ENCODE results near the gene UCK1. TPM values are rescaled to one million over a fixed set of nuclear protein-coding genes. Genes with fewer than 3 reads are reported as not detected.

Gene UCK1
- total RNA-seq, 1 donor from 2014 or later: 30.7 TPM

- peaks cover 78% of the 10 kb centered on the region for H4K20me1 ChIP-seq (ENCODE audit: low read depth)
- peaks cover 16% of the 10 kb centered on the region for H3K36me3 ChIP-seq
- H3K9me3 Mint-ChIP-seq: no peaks in the 10 kb centered on the region
- peaks cover 20% of the 10 kb centered on the region for H3K27me3 Mint-ChIP-seq (ENCODE audit: insufficient read depth, low read depth)
- H3K27ac ChIP-seq: no peak overlapping the region
- peaks cover 6% of the 10 kb centered on the region for H3F3A ChIP-seq (ENCODE audit: low read depth)
- no peaks in the 10 kb centered on the region for H3K27me3 ChIP-seq
- H3K4me1 Mint-ChIP-seq: no peaks in the 10 kb centered on the region
- H3K9me3 ChIP-seq (ENCODE audit: low read depth): no peaks in the 10 kb centered on the region
- no peak overlapping the region for H3K9ac ChIP-seq
- H2AFZ ChIP-seq (replicated peaks): no peak overlapping the region
- TF ChIP-seq EZH2 (IDR thresholded peaks at IDR 0.05): no peak
- H3K4me2 ChIP-seq: no peak overlapping the region
- H3K79me2 ChIP-seq (ENCODE audit: low read depth): peaks cover 31% of the 10 kb centered on the region
- H3K27ac Mint-ChIP-seq: no peak overlapping the region
- no peaks in the 10 kb centered on the region for H3K4me1 ChIP-seq
- peaks cover 51% of the 10 kb centered on the region for H3K36me3 Mint-ChIP-seq
- no peak for DNase-seq (ENCODE audit: low spot score)
- H3K4me3 ChIP-seq: no peak overlapping the region
- no peak overlapping the region for H3K4me3 Mint-ChIP-seq
Measured at GRCh38 chr9:131482343-131483006, 48.6 kb downstream of the UCK1 start.

- peaks cover 80% of the 10 kb centered on the region for H4K20me1 ChIP-seq (ENCODE audit: low read depth)
- no peaks in the 10 kb centered on the region for H3K9me3 ChIP-seq (ENCODE audit: low read depth)
- H3K4me3 ChIP-seq: no peak overlapping the region
- H3K4me2 ChIP-seq: no peak overlapping the region
- no peak overlapping the region for H3K9ac ChIP-seq
- no peak overlapping the region for H3K4me3 Mint-ChIP-seq
- no peak for TF ChIP-seq CTCF (IDR thresholded peaks at IDR 0.05)
- no peak for TF ChIP-seq EZH2phosphoT487 (IDR thresholded peaks at IDR 0.05)
- no peak for TF ChIP-seq EZH2 (IDR thresholded peaks at IDR 0.05)
- H3K27ac Mint-ChIP-seq: no peak overlapping the region
- no peaks in the 10 kb centered on the region for H3K4me1 Mint-ChIP-seq
- H3K27ac ChIP-seq: no peak overlapping the region
- no peak for DNase-seq (ENCODE audit: low spot score)
- H3K27me3 ChIP-seq: no peaks in the 10 kb centered on the region
- no peaks in the 10 kb centered on the region for H3K9me3 Mint-ChIP-seq
- peaks cover 15% of the 10 kb centered on the region for H3K36me3 ChIP-seq
- no peaks in the 10 kb centered on the region for H3K4me1 ChIP-seq
- peaks cover 14% of the 10 kb centered on the region for H3K27me3 Mint-ChIP-seq (ENCODE audit: insufficient read depth, low read depth)
- peaks cover 31% of the 10 kb centered on the region for H3K79me2 ChIP-seq (ENCODE audit: low read depth)
- H3K36me3 Mint-ChIP-seq: peaks cover 48% of the 10 kb centered on the region
- peaks cover 14% of the 10 kb centered on the region for H3F3A ChIP-seq (ENCODE audit: low read depth)
- H2AFZ ChIP-seq (replicated peaks): no peak overlapping the region
Measured at GRCh38 chr9:131481441-131482342, 49.4 kb downstream of the UCK1 start.

GRCh38 chr9:131480258-131480657 is 50.8 kb downstream of the UCK1 start:
- Histone ChIP-seq H3K9ac (no peak overlapping the region), H3K4me2 (no peak overlapping the region), H3K9me3 (ENCODE audit: low read depth) (no peaks in the 10 kb centered on the region), H3F3A (ENCODE audit: low read depth) (peaks cover 29% of the 10 kb centered on the region), H4K20me1 (ENCODE audit: low read depth) (peaks cover 83% of the 10 kb centered on the region), H3K27ac (no peak overlapping the region), H2AFZ (replicated peaks) (no peak overlapping the region), H3K4me1 (no peaks in the 10 kb centered on the region), H3K4me3 (no peak overlapping the region), H3K79me2 (ENCODE audit: low read depth) (peaks cover 31% of the 10 kb centered on the region), H3K27me3 (no peaks in the 10 kb centered on the region), H3K36me3 (peaks cover 13% of the 10 kb centered on the region)
- no peak for TF ChIP-seq EZH2 (IDR thresholded peaks at IDR 0.05)
- no peak for TF ChIP-seq EZH2phosphoT487 (IDR thresholded peaks at IDR 0.05)
- no peak for TF ChIP-seq CTCF (IDR thresholded peaks at IDR 0.05)
- Mint-ChIP-seq H3K9me3 (no peaks in the 10 kb centered on the region), H3K36me3 (peaks cover 46% of the 10 kb centered on the region), H3K4me3 (no peak overlapping the region), H3K4me1 (no peaks in the 10 kb centered on the region), H3K27ac (no peak overlapping the region), H3K27me3 (ENCODE audit: insufficient read depth, low read depth) (peaks cover 12% of the 10 kb centered on the region)
- DNase-seq (ENCODE audit: low spot score): no peak
